ENCODE data around the gene ABCC1.
A peak's percentile ranks its signal among the peaks of the same experiment; 100 is the strongest.

The ABCC1 gene

DNA sequence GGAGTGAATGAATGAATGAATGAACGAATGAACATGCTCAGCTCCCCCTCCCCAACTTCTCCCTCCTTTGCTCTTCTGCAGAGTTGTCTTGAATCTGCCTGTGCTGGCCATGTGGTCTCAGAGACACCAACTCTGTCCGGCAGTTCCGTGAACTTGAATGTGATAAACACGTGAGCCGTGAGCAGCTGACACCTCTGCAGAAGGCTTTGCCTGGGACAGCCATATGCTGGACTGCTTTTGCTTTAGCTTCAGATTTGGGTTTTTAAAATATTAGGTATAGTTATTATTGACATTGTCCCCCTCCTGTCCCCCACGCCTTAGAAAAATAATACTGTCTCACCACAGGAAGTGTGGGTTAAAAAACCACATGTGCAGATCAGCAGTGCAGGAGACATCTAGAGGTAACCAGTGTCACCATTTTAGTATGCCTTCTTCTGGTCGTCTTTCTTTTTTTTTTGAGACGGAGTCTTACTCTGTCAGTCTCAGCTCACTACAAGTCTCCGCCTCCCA is 83.8 kb downstream of the ABCC1 start:
- Histone ChIP-seq H3K9me2 (replicated peaks; ENCODE audit: low read depth, low read length) (no peaks in the 10 kb centered on the region), H3K9me3 (ENCODE audit: insufficient read depth, low read depth, low read length) (no peaks in the 10 kb centered on the region), H3K27me3 (ENCODE audit: insufficient read depth, low read length, poor library complexity, severe bottlenecking) (no peaks in the 10 kb centered on the region), H3K9ac (ENCODE audit: low read depth, low read length, poor library complexity, severe bottlenecking) (no peak overlapping the region), H3K4me2 (ENCODE audit: low read depth, low read length, poor library complexity, severe bottlenecking) (peak overlapping the region; percentile 71), H3K36me3 (ENCODE audit: insufficient read depth, low read length) (peaks cover 42% of the 10 kb centered on the region; the same call in 1 of the 2 replicates), H4K20me1 (ENCODE audit: insufficient read depth, low read length, poor library complexity, severe bottlenecking) (no peaks in the 10 kb centered on the region), H2AFZ (ENCODE audit: low read length) (no peak overlapping the region), H3K4me3 (ENCODE audit: low read length, poor library complexity, severe bottlenecking) (peak overlapping the region; percentile 57), H3K79me2 (ENCODE audit: insufficient read depth, low read length) (no peaks in the 10 kb centered on the region), H3K4me1 (ENCODE audit: insufficient read depth, low read length, poor library complexity, severe bottlenecking) (peaks cover 19% of the 10 kb centered on the region), H3F3A (ENCODE audit: low read depth) (no peaks in the 10 kb centered on the region)
- TF ChIP-seq, protein P1, sequence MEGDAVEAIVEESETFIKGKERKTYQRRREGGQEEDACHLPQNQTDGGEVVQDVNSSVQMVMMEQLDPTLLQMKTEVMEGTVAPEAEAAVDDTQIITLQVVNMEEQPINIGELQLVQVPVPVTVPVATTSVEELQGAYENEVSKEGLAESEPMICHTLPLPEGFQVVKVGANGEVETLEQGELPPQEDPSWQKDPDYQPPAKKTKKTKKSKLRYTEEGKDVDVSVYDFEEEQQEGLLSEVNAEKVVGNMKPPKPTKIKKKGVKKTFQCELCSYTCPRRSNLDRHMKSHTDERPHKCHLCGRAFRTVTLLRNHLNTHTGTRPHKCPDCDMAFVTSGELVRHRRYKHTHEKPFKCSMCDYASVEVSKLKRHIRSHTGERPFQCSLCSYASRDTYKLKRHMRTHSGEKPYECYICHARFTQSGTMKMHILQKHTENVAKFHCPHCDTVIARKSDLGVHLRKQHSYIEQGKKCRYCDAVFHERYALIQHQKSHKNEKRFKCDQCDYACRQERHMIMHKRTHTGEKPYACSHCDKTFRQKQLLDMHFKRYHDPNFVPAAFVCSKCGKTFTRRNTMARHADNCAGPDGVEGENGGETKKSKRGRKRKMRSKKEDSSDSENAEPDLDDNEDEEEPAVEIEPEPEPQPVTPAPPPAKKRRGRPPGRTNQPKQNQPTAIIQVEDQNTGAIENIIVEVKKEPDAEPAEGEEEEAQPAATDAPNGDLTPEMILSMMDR (conservative IDR thresholded peaks at IDR 0.05; ENCODE audit: low read length), result no peak
- TF ChIP-seq EZH2phosphoT487 (IDR thresholded peaks at IDR 0.05; ENCODE audit: borderline replicate concordance), result no peak

DNA sequence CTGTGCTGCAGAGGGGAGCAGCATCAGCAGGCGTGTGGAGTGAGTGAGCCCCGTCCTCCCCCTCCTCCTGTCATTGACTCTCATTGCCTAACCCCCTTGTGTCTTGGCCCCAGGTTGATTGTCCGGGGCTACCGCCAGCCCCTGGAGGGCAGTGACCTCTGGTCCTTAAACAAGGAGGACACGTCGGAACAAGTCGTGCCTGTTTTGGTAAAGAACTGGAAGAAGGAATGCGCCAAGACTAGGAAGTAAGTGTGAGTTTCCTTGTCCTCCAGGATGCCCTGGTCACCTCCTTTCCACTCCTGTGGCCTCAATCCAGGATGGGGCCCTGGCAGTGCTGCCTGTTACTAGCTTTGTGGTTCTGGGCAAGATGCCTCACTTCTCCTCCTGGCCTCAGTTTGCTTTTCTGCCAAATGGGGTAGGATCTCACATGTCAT is 87.0 kb downstream of the ABCC1 start:
- H3K9ac ChIP-seq (ENCODE audit: low read depth, low read length, poor library complexity, severe bottlenecking), result no peak overlapping the region
- no peaks in the 10 kb centered on the region for H3F3A ChIP-seq (ENCODE audit: low read depth)
- no peak overlapping the region for H3K4me3 ChIP-seq (ENCODE audit: low read length, poor library complexity, severe bottlenecking)
- no peaks in the 10 kb centered on the region for H3K9me3 ChIP-seq (ENCODE audit: insufficient read depth, low read depth, low read length)
- TF ChIP-seq, protein P1 (conservative IDR thresholded peaks at IDR 0.05; ENCODE audit: low read length), result no peak
- no peak for TF ChIP-seq EZH2phosphoT487 (IDR thresholded peaks at IDR 0.05; ENCODE audit: borderline replicate concordance)
- H3K27me3 ChIP-seq (ENCODE audit: insufficient read depth, low read length, poor library complexity, severe bottlenecking), result no peaks in the 10 kb centered on the region
- peaks cover 43% of the 10 kb centered on the region; the same call in 1 of the 2 replicates for H3K36me3 ChIP-seq (ENCODE audit: insufficient read depth, low read length)
- no peak overlapping the region for H2AFZ ChIP-seq (ENCODE audit: low read length)
- H4K20me1 ChIP-seq (ENCODE audit: insufficient read depth, low read length, poor library complexity, severe bottlenecking), result no peaks in the 10 kb centered on the region
- peaks cover 26% of the 10 kb centered on the region for H3K4me1 ChIP-seq (ENCODE audit: insufficient read depth, low read length, poor library complexity, severe bottlenecking)
- H3K4me2 ChIP-seq (ENCODE audit: low read depth, low read length, poor library complexity, severe bottlenecking), result no peak overlapping the region
- H3K9me2 ChIP-seq (replicated peaks; ENCODE audit: low read depth, low read length), result no peaks in the 10 kb centered on the region
- H3K79me2 ChIP-seq (ENCODE audit: insufficient read depth, low read length), result no peaks in the 10 kb centered on the region

DNA sequence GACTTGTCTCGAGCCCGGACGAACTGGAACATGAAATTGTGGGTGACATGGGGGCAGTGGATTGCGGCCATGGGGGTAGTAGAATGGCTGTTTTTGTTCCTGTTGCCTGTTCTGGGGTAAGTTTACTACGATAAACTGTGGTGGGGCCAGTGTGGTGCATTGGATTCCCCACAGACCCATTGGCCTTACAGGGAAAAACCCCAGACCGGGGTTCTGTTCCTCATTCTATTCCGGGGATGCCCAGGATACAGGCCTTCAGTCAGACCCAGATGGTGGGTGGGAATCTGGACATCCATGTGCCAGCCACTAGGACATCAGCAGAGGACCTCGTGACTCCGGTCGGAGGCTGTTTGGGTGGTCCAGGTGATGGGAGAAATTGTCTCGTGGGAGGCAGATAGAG is 88.1 kb downstream of the ABCC1 start:
- Histone ChIP-seq H3K36me3 (ENCODE audit: insufficient read depth, low read length) (peaks cover 49% of the 10 kb centered on the region; the same call in 1 of the 2 replicates), H3K9me3 (ENCODE audit: insufficient read depth, low read depth, low read length) (no peaks in the 10 kb centered on the region), H3K4me3 (ENCODE audit: low read length, poor library complexity, severe bottlenecking) (no peak overlapping the region), H3K9me2 (replicated peaks; ENCODE audit: low read depth, low read length) (no peaks in the 10 kb centered on the region), H3K4me1 (ENCODE audit: insufficient read depth, low read length, poor library complexity, severe bottlenecking) (peaks cover 25% of the 10 kb centered on the region), H3K4me2 (ENCODE audit: low read depth, low read length, poor library complexity, severe bottlenecking) (no peak overlapping the region), H3K79me2 (ENCODE audit: insufficient read depth, low read length) (no peaks in the 10 kb centered on the region), H4K20me1 (ENCODE audit: insufficient read depth, low read length, poor library complexity, severe bottlenecking) (no peaks in the 10 kb centered on the region), H2AFZ (ENCODE audit: low read length) (no peak overlapping the region), H3K9ac (ENCODE audit: low read depth, low read length, poor library complexity, severe bottlenecking) (no peak overlapping the region), H3F3A (ENCODE audit: low read depth) (no peaks in the 10 kb centered on the region), H3K27me3 (ENCODE audit: insufficient read depth, low read length, poor library complexity, severe bottlenecking) (no peaks in the 10 kb centered on the region)
- TF ChIP-seq, protein P1 (conservative IDR thresholded peaks at IDR 0.05; ENCODE audit: low read length), result no peak
- no peak for TF ChIP-seq EZH2phosphoT487 (IDR thresholded peaks at IDR 0.05; ENCODE audit: borderline replicate concordance)

All from Loucy (cell line).